T-helper 9 cell (primary cell): ENCODE data around the gene GNPTAB.
A peak's percentile ranks its signal among the peaks of the same experiment; 100 is the strongest.

ENCODE experiments used
- DNase-seq: peaks from one replicate; pipeline ENCODE4 v3.0.0-alpha.2; 2020

GNPTAB gene

GRCh38 chr12:101802486-101802885 lies 28.3 kb downstream of the GNPTAB start:
- DNase-seq: no peak

- DNase-seq: no peak
These were observed 31.0 kb downstream of the GNPTAB start for GRCh38 chr12:101799774-101800173.

- DNase-seq: no peak
These were observed 35.0 kb downstream of the GNPTAB start for GRCh38 chr12:101795786-101796185.

GRCh38 chr12:101795013-101795412 lies 35.7 kb downstream of the GNPTAB start:
- no peak for DNase-seq

- no peak for DNase-seq
These were observed 36.2 kb downstream of the GNPTAB start for GRCh38 chr12:101794574-101794973.

GRCh38 chr12:101793401-101793800 lies 37.4 kb downstream of the GNPTAB start:
- DNase-seq: no peak

GRCh38 chr12:101792046-101792931 lies 38.5 kb downstream of the GNPTAB start:
- DNase-seq: no peak

- DNase-seq: no peak
These were observed 41.6 kb downstream of the GNPTAB start for GRCh38 chr12:101789171-101789570.

- no peak for DNase-seq
These were observed 45.1 kb downstream of the GNPTAB start for GRCh38 chr12:101785671-101786070.

GRCh38 chr12:101784376-101784775 lies 46.4 kb downstream of the GNPTAB start:
- no peak for DNase-seq

GRCh38 chr12:101783838-101784237 lies 46.9 kb downstream of the GNPTAB start:
- DNase-seq: no peak

GRCh38 chr12:101783150-101783549 lies 47.6 kb downstream of the GNPTAB start:
- no peak for DNase-seq

- no peak for DNase-seq
These were observed 48.5 kb downstream of the GNPTAB start for GRCh38 chr12:101782273-101782731.

- DNase-seq: no peak
These were observed 48.9 kb downstream of the GNPTAB start for GRCh38 chr12:101781834-101782233.

- DNase-seq: no peak
These were observed 50.2 kb downstream of the GNPTAB start for GRCh38 chr12:101780599-101780998.

- no peak for DNase-seq
These were observed 51.1 kb downstream of the GNPTAB start for GRCh38 chr12:101779626-101780025.

GRCh38 chr12:101779200-101779599 lies 51.6 kb downstream of the GNPTAB start:
- no peak for DNase-seq

GRCh38 chr12:101777978-101778377 lies 52.8 kb downstream of the GNPTAB start:
- DNase-seq: no peak

- no peak for DNase-seq
These were observed 53.3 kb downstream of the GNPTAB start for GRCh38 chr12:101777485-101777884.

- DNase-seq: no peak
These were observed 54.9 kb downstream of the GNPTAB start for GRCh38 chr12:101775816-101776215.

GRCh38 chr12:101773650-101774162 lies 57.1 kb downstream of the GNPTAB start:
- peak; percentile 58 for DNase-seq

GRCh38 chr12:101772012-101772775 lies 58.6 kb downstream of the GNPTAB start:
- no peak for DNase-seq

- DNase-seq: no peak
These were observed 60.9 kb downstream of the GNPTAB start for GRCh38 chr12:101769865-101770264.

- no peak for DNase-seq
These were observed 62.0 kb downstream of the GNPTAB start for GRCh38 chr12:101768781-101769180.
